ENCODE data around the gene ZNF521.

DNA sequence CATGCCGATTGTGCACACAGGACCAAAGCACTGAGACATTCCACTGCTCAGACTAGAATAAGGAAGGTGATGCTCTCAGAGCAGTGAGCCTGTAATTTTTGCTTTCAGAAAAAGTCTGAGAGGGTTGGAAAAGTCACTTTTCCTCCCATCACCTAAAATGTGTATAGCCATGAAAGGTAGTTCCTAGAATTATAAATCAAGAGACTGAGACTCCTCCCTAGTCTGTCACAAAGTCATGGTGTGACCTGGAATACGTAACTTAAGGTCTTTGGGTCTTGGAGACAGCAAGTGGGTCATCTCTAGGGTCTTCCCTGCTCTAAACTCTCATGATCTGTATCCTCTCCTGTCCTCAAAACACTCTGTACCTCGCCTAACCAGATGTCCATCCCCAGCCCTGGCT is 16.9 kb downstream of the ZNF521 start:
- TF ChIP-seq, protein P1, sequence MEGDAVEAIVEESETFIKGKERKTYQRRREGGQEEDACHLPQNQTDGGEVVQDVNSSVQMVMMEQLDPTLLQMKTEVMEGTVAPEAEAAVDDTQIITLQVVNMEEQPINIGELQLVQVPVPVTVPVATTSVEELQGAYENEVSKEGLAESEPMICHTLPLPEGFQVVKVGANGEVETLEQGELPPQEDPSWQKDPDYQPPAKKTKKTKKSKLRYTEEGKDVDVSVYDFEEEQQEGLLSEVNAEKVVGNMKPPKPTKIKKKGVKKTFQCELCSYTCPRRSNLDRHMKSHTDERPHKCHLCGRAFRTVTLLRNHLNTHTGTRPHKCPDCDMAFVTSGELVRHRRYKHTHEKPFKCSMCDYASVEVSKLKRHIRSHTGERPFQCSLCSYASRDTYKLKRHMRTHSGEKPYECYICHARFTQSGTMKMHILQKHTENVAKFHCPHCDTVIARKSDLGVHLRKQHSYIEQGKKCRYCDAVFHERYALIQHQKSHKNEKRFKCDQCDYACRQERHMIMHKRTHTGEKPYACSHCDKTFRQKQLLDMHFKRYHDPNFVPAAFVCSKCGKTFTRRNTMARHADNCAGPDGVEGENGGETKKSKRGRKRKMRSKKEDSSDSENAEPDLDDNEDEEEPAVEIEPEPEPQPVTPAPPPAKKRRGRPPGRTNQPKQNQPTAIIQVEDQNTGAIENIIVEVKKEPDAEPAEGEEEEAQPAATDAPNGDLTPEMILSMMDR (conservative IDR thresholded peaks at IDR 0.05; ENCODE audit: low read depth, low read length), result no peak
- no peak for TF ChIP-seq EZH2 (IDR thresholded peaks at IDR 0.05; ENCODE audit: borderline replicate concordance, low read depth, low read length, poor library complexity, severe bottlenecking)
